OCI-LY3 (cell line): ENCODE data around the gene TROAP.
A peak's percentile ranks its signal among the peaks of the same experiment; 100 is the strongest.

Experiments
- EZH2phosphoT487 ChIP-seq: fragments of 200-600 bp; shearing (Covaris generic); IDR thresholded peaks from 2 replicates; pipeline ENCODE4 v1.6.1; 2018; ENCODE audit warnings: antibody characterized with exemption, mixed run types, low read depth
- TF ChIP-seq, protein P1 (sequence below): fragments of 200-600, 300-600 bp; sonication (generic); IDR thresholded peaks from 2 replicates; pipeline ENCODE4 v1.5.1; 2014; ENCODE audit warnings: antibody characterized with exemption, low read length, low read depth

GRCh38 chr12:49331380-49332222 lies 8.5 kb downstream of the TROAP start:
- TF ChIP-seq, protein P1, sequence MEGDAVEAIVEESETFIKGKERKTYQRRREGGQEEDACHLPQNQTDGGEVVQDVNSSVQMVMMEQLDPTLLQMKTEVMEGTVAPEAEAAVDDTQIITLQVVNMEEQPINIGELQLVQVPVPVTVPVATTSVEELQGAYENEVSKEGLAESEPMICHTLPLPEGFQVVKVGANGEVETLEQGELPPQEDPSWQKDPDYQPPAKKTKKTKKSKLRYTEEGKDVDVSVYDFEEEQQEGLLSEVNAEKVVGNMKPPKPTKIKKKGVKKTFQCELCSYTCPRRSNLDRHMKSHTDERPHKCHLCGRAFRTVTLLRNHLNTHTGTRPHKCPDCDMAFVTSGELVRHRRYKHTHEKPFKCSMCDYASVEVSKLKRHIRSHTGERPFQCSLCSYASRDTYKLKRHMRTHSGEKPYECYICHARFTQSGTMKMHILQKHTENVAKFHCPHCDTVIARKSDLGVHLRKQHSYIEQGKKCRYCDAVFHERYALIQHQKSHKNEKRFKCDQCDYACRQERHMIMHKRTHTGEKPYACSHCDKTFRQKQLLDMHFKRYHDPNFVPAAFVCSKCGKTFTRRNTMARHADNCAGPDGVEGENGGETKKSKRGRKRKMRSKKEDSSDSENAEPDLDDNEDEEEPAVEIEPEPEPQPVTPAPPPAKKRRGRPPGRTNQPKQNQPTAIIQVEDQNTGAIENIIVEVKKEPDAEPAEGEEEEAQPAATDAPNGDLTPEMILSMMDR = peak; percentile 44
- TF ChIP-seq EZH2phosphoT487 = no peak
